Superior temporal gyrus (tissue), 1 donor: ENCODE measurements around the gene GJA8.
A peak's percentile ranks its signal among the peaks of the same experiment; 100 is the strongest.
"Not testable (repeated sequence)": the region's sequence is repeated elsewhere in the genome, so short reads cannot be mapped to it uniquely, and the experiment has no call there.

Experiments
- DNase-seq: peaks from one replicate; pipeline ENCODE4 v3.0.0-alpha.2; 2016; ENCODE audit errors: extremely low spot score

GJA8 gene

DNA sequence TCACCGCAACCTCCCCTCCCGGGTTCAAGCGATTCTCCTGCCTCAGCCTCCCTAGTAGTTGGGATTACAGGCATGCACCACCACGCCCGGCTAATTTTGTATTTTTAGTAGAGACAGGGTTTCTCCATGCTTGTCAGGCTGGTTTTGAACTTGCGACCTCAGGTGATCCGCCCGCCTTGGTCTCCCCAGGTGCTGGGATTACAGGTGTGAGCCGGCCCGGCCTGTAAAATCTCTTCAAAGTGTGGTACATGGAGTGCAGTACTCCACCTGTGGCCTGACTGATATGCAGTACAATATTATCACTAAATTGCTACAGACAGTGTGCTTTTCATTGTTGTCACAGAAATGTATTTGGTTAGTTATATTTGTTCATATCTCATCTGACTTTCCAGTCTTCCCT, 25.1 kb downstream of the GJA8 start:
- not testable (repeated sequence) for DNase-seq

DNA sequence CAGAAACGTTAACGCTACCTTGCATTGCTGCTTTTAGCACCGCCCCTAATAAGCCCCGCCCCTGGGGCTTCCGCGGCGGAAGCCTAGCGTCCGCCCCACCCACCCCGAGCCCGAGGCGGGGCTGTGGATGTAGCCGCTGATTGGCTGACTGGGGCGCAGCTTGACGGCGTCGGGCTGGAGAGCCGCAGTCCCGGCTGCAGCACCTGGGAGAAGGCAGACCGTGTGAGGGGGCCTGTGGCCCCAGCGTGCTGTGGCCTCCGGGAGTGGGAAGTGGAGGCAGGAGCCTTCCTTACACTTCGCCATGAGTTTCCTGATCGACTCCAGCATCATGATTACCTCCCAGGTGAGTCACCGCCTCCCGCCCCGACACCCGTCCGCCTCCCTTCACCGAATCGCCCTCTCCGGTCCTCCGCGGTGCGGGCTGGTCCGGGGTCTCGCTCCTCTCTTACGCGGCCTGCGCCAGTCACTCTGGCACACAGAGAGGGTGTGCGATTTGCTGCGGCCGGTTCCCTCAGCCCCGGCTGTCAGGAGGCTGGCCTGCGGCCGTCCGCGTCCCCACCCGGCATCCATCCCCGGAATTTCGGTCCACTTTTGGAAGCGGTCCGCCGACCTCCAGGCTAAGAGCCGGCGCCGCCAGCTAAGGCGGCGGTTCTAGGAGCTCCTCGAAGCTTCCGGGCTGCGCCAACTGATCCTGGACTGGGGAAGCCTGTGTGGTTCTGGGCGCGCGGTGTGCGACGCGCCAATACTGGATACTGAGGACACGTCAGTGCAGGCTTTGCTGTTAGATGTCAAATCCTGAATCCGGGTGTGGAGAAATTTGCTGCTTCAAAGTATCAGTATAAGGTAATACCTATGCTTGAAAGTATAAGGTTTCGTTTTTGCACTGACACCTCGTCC, 25.9 kb downstream of the GJA8 start, which contains the start of gene GPR89B:
Gene GPR89B (plus strand): TSS at position 185 of the 897 bp plus-strand sequence. CDS start 117 bp downstream, at position 302.
- peak; percentile 89 for DNase-seq

DNA sequence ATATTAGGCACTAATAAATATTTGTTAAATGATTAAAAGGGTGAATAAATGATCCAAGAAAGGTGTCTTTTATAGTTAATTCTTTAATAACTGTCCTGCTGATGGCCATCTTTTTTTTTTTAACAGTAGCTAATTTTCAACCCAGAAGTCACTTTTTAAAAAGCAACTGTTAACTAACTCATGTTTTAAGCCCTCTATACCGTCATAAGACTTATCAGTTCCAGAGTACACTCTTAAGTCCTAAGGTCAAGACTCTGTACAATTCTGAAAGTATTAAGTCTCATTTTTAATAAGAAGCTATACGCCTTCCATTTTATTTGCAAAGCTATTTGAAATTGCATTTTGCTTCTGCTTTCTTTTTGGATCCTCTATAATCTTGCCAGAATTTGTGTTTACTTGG, 28.5 kb downstream of the GJA8 start:
- not testable (repeated sequence) for DNase-seq

DNA sequence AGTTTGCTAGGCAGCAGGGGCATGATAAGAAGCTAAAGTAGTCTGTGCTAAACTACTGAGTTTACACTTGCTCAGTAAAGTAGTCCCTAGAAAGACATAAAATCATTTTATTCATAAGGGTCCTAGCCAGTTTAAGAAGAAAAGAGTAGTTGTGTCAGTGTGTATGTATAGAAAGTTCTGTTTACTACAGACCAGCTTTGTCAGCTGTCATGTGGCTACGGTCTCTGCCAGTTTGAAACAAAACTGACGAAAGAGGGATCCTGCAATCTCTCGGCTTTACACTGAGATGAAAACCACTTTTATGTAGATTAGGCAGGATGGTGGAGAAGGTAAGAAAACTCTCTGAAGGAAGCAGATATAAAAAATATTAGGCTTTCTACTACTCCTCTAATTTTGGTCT, 32.7 kb downstream of the GJA8 start:
- not testable (repeated sequence) for DNase-seq

DNA sequence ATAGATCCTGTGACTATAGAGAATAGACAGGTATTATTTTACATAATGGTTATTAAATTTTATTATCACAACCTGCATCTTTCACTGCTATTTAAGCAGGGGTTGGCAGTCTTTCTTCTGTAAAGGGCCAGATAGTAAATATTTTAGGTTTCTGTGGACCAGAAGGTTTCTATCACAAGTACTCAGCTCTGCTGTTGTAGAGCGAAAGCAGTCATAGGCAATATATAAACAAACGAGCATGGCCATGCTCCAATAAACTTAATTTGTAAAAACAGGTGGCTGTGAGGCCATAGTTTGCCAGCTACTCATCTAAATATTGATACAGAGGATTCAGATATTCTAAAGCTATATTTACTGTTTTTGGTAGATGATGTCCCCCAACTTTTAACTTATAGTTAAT, 37.9 kb downstream of the GJA8 start:
- not testable (repeated sequence) for DNase-seq

DNA sequence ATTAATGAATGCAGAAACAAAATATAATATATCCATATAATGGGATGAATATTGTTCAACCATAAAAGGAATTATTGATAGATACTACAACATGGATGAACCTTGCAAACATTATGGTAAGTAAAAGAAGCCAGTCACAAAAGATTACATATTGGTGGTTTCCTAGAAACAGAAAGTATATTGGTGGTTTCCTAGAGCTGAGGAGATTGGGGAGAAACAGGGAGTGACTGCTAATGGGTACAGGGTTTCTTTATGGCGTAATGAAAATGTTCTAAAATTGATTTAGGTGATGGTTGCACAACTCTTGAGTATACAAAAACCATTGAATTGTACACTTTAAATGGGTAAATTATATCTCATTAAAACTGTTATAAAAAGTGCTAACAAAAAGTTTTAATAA, 40.0 kb downstream of the GJA8 start:
- DNase-seq: not testable (repeated sequence)

DNA sequence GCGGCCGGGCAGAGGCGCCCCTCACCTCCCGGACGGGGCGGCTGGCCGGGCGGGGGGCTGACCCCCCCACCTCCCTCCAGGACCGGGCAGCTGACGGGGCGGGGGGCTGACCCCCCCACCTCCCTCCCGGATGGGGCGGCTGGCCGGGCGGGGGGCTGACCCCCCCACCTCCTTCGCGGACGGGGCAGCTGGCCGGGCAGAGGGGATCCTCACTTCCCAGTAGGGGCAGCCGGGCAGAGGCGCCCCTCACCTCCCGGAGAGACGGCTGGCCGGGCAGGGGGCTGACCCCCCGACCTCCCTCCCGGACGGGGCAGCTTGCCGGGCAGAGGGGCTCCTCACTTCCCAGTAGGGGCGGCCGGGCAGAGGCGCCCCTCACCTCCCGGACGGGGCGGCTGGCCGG, 46.9 kb downstream of the GJA8 start:
- DNase-seq: not testable (repeated sequence)
